Measurements from ENCODE around the gene TRAPPC10.
A peak's percentile ranks its signal among the peaks of the same experiment; 100 is the strongest.

Gene TRAPPC10

GRCh38 chr21:43972850-43973633 lies 39.1 kb upstream of the TRAPPC10 start:
- Histone ChIP-seq H3K27ac (no peak overlapping the region), H3K27me3 (no peaks in the 10 kb centered on the region), H3K4me1 (ENCODE audit: control insufficient read depth in 1 of 2, insufficient read depth in 1 of 2, low read depth in 1 of 2, low read length in 1 of 2) (peaks cover 0 to 7% of the 10 kb centered on the region in 2 experiments), H3K9me3 (no peaks in the 10 kb centered on the region), H3K4me3 (ENCODE audit: low read depth in 1 of 2, low read length in 1 of 2) (no peak overlapping the region), H3K36me3 (peaks cover 26% of the 10 kb centered on the region)
- no peak for TF ChIP-seq CTCF (IDR thresholded peaks at IDR 0.05)

- peaks cover 26% of the 10 kb centered on the region for H3K36me3 ChIP-seq
- TF ChIP-seq CTCF (IDR thresholded peaks at IDR 0.05) = no peak
- H3K9me3 ChIP-seq = no peaks in the 10 kb centered on the region
- peaks cover 0 to 7% of the 10 kb centered on the region in 2 experiments for H3K4me1 ChIP-seq (ENCODE audit: control insufficient read depth in 1 of 2, insufficient read depth in 1 of 2, low read depth in 1 of 2, low read length in 1 of 2)
- no peaks in the 10 kb centered on the region for H3K27me3 ChIP-seq
- H3K4me3 ChIP-seq (ENCODE audit: low read depth in 1 of 2, low read length in 1 of 2) = no peak overlapping the region
- no peak overlapping the region for H3K27ac ChIP-seq
Observed at GRCh38 chr21:43973634-43973955, 38.5 kb upstream of the TRAPPC10 start.

- TF ChIP-seq CTCF (IDR thresholded peaks at IDR 0.05) = no peak
- peaks cover 17% of the 10 kb centered on the region for H3K36me3 ChIP-seq
- H3K4me3 ChIP-seq (ENCODE audit: low read depth in 1 of 2, low read length in 1 of 2) = no peak overlapping the region
- H3K9me3 ChIP-seq = no peaks in the 10 kb centered on the region
- H3K4me1 ChIP-seq (ENCODE audit: control insufficient read depth in 1 of 2, insufficient read depth in 1 of 2, low read depth in 1 of 2, low read length in 1 of 2) = peaks cover 0 to 7% of the 10 kb centered on the region in 2 experiments
- no peaks in the 10 kb centered on the region for H3K27me3 ChIP-seq
- no peak overlapping the region for H3K27ac ChIP-seq
Observed at GRCh38 chr21:43974791-43975468, 37.2 kb upstream of the TRAPPC10 start.

- Histone ChIP-seq H3K27ac (no peak overlapping the region), H3K36me3 (peaks cover 10% of the 10 kb centered on the region), H3K4me1 (ENCODE audit: control insufficient read depth in 1 of 2, insufficient read depth in 1 of 2, low read depth in 1 of 2, low read length in 1 of 2) (peaks cover 0 to 7% of the 10 kb centered on the region in 2 experiments), H3K27me3 (no peaks in the 10 kb centered on the region), H3K9me3 (no peaks in the 10 kb centered on the region), H3K4me3 (ENCODE audit: low read depth in 1 of 2, low read length in 1 of 2) (no peak overlapping the region)
- TF ChIP-seq CTCF (IDR thresholded peaks at IDR 0.05) = peak; percentile 73
Observed at GRCh38 chr21:43975469-43976098, 36.5 kb upstream of the TRAPPC10 start.

- Histone ChIP-seq H3K27me3 (no peaks in the 10 kb centered on the region), H3K4me1 (ENCODE audit: control insufficient read depth in 1 of 2, insufficient read depth in 1 of 2, low read depth in 1 of 2, low read length in 1 of 2) (peaks cover 0 to 7% of the 10 kb centered on the region in 2 experiments), H3K9me3 (no peaks in the 10 kb centered on the region), H3K36me3 (peaks cover 10% of the 10 kb centered on the region), H3K4me3 (ENCODE audit: low read depth in 1 of 2, low read length in 1 of 2) (no peak overlapping the region), H3K27ac (no peak overlapping the region)
- TF ChIP-seq CTCF (IDR thresholded peaks at IDR 0.05) = no peak
Observed at GRCh38 chr21:43976661-43977060, 35.4 kb upstream of the TRAPPC10 start.
